Measurements from ENCODE around the gene PSENEN.
"Not testable (repeated sequence)": the region's sequence is repeated elsewhere in the genome, so short reads cannot be mapped to it uniquely, and the experiment has no call there.

Gene PSENEN

DNA sequence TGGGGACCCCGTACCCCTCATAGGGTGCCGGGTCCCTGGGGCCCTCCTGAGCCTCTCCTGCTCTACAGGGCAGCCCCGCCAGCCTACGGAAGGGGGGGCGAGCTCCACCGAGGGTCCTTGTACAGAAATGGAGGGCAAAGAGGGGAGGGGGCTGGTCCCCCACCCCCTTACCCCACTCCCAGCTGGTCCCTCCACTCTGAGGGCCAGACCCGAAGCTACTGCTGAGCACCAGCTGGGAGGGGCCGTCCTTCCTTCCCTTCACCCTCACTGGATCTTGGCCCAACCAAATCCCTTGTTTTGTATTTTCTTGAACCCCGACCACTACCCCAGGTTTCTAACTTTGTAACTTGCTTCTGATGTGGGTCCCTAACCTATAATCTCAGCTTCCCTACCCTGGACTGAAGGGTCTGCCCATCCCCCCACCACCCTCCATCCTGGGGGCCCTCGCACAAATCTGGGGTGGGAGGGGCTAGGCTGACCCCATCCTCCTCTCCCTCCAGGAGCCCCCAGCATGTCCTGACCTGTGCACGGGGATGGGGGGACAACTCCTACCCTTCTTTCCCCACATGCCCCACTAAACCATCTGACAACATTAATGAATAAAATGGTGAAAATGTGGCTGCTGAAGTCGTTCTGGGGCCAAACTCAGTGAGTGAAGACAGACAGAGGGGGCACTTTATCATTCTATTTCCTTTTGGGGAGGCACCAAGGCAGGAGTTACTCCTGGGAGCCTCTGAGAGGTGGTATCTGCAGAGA is 42.9 kb downstream of the PSENEN start:
- DNase-seq (ENCODE audit: low read depth), result no peak

GRCh38 chr19:35789195-35789977 is 43.9 kb downstream of the PSENEN start:
- no peak for DNase-seq (ENCODE audit: low read depth)

GRCh38 chr19:35789978-35790944 is 44.8 kb downstream of the PSENEN start:
- no peak for DNase-seq (ENCODE audit: low read depth)

GRCh38 chr19:35790981-35791813 is 45.7 kb downstream of the PSENEN start:
- DNase-seq (ENCODE audit: low read depth), result no peak

DNA sequence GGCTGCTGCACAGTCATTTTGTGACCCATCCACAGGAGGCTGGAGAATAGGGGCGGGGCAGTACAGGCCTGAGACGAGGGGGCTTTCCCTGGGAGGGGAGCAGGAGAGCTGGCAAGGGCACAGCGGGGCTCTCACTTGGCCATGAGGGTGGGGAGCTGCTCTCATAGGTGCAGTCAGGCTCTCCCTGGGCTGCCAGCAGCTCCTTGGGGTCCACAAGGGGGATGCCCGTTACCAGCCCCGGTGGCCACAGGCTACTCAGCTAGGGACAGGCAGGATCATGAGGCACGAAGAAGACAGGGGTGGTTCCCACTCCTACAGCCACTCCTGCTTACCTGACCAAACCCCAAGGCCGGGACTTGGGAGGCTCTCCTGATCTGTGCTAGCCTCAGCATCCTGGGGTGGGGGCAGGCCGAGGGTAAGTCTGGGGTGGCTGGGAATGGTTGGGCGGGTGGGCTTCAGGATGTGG is 46.4 kb downstream of the PSENEN start:
- DNase-seq (ENCODE audit: low read depth), result no peak

DNA sequence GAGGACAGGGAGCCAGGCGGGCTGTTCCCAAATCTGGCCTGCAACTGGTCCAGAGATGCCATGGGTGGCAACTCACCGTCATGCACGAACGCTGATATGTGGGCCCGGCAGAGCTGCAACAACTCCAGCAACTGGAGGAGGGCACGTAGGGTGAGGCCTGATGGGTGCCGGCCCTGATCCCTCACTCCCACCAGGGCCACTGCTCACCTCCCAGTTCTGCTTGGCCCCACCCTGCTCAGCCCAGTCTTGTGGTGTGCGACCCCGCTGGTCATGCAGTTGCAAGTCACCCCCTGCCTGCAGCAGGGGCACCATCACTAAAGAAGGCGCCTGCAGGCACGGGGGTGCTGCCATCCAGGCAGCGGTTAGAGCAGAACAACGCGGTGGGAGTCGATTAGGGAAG is 46.9 kb downstream of the PSENEN start:
- no peak for DNase-seq (ENCODE audit: low read depth)

DNA sequence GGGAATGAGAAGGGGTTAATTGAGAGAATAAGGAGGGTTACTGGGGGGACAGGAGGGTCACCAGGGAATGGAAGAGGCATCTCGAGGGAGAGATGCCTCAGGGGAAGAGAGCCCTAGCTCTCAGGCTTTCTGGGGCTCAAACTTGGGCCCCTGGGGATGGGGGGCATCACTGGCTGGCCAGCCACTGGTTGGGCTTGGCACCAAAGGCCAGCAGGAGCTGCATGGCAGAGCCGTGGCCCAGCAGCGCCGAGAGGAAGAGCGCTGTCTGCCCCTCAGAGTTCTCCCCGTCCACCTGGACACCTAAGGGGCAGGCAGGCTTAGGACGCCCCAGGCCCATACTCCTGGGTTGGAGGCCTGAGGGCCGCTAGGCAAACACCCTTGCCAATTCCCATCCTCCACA is 47.4 kb downstream of the PSENEN start:
- DNase-seq (ENCODE audit: low read depth), result no peak

- no peak for DNase-seq (ENCODE audit: low read depth)
These were observed 48.1 kb downstream of the PSENEN start for GRCh38 chr19:35793381-35794165.

GRCh38 chr19:35795564-35795963 is 50.1 kb downstream of the PSENEN start:
- DNase-seq (ENCODE audit: low read depth), result not testable (repeated sequence)

Measured in T follicular helper cell (primary cell).